ENCODE measurements around the gene AKR7A2. TPM values are rescaled to one million over a fixed set of nuclear protein-coding genes. Genes with fewer than 3 reads are reported as not detected.

Gene AKR7A2
- total and polyA plus RNA-seq, 2 experiments from 2014 or later: 20.8 to 53.6 TPM

DNA sequence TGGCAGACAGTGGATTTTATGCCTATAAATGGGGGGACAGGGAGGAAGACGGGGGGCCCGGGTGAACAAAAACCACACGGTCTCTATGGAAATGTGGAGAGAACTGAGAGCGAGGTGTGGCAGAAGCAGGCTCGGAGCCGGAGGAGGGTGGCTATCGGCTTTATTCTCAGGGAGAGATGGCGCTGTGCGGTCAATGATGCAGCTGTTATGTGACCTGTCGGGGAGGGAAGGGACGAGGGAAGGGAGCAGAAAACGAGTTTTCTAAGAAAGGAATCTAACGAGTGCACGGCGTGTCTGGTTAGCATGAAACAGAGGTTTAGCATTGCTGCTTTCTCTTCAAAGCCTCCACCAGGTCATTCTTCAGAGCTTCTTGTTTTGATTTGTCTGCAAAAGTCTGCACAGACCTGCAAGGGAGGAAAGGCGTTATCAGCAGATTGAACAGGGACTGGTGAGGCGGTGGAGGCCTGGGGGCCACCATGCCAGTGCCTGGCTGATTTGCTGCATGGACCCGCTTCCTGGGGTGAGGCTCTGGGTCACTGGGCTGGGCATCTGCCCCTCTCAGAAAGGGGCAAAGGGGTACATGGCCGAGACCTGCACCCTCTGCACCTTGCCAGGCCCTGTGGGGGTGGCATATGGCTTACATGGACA, 27.4 kb upstream of the AKR7A2 start:
- Mint-ChIP-seq H3K27ac (peak overlapping the region; percentile 82), H3K4me3 (peak overlapping the region; percentile 52; the same call in 2 of the 3 replicates), H3K4me1 (peaks cover 39% of the 10 kb centered on the region), H3K9me3 (no peaks in the 10 kb centered on the region), H3K27me3 (ENCODE audit: insufficient read depth, low read depth, poor library complexity) (peaks cover 36% of the 10 kb centered on the region), H3K36me3 (ENCODE audit: low read depth) (peaks cover 38% of the 10 kb centered on the region)
- H3K27ac ChIP-seq (ENCODE audit: low read depth): peak overlapping the region; percentile 80; the same call in 1 of the 2 replicates
- H3K4me1 ChIP-seq (ENCODE audit: insufficient read depth): peaks cover 11% of the 10 kb centered on the region
- H3F3A ChIP-seq (replicated peaks; ENCODE audit: low read depth): peaks cover 21% of the 10 kb centered on the region
- H3K4me3 ChIP-seq: peak overlapping the region; percentile 50; the same call in 1 of the 2 replicates
- TF ChIP-seq, protein P1, sequence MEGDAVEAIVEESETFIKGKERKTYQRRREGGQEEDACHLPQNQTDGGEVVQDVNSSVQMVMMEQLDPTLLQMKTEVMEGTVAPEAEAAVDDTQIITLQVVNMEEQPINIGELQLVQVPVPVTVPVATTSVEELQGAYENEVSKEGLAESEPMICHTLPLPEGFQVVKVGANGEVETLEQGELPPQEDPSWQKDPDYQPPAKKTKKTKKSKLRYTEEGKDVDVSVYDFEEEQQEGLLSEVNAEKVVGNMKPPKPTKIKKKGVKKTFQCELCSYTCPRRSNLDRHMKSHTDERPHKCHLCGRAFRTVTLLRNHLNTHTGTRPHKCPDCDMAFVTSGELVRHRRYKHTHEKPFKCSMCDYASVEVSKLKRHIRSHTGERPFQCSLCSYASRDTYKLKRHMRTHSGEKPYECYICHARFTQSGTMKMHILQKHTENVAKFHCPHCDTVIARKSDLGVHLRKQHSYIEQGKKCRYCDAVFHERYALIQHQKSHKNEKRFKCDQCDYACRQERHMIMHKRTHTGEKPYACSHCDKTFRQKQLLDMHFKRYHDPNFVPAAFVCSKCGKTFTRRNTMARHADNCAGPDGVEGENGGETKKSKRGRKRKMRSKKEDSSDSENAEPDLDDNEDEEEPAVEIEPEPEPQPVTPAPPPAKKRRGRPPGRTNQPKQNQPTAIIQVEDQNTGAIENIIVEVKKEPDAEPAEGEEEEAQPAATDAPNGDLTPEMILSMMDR (conservative IDR thresholded peaks at IDR 0.05; ENCODE audit: low read depth in 2 of 2): peak in 1 of 2 experiments; percentile 34; a peak in 2 of 4 replicates
- no peak for TF ChIP-seq ZNF114 (CRISPR knock-in tag; IDR thresholded peaks at IDR 0.05)
- peak; percentile 60 for DNase-seq (ENCODE audit: low spot score)
- no peaks in the 10 kb centered on the region for H3K79me2 ChIP-seq (replicated peaks; ENCODE audit: insufficient read depth)
- H3K36me3 ChIP-seq (ENCODE audit: insufficient read depth): no peaks in the 10 kb centered on the region; the same call in 1 of the 2 replicates
- H2AFZ ChIP-seq: no peak overlapping the region
- peak; percentile 30 for ATAC-seq
- H3K4me2 ChIP-seq: peak overlapping the region; percentile 79
- H4K20me1 ChIP-seq (replicated peaks; ENCODE audit: insufficient read depth): no peaks in the 10 kb centered on the region
- no peaks in the 10 kb centered on the region for H3K9me2 ChIP-seq (ENCODE audit: insufficient read depth)
- no peaks in the 10 kb centered on the region for H3K27me3 ChIP-seq (ENCODE audit: insufficient read depth)

DNA sequence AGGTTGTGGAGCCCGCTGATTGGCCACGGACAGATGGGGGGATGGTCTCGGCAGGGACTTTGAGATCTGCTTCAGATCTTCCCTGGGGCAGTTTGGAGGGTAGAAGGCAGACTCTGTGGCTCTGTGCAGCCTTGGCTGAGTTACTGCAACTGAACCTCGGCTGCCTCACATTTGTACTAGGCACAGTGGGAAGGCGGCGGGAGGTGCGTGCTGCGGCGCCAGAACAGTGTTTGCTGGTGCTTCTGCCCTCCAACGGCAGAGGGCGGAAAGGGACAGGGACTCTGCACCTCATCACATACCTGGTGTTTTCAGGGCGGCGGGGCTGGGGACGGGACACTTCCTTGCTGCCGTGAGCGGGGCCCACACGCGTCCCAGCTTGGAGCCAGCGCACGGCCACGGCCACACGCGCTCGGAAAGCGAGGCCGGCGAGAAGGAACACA, 26.4 kb upstream of the AKR7A2 start:
- peak; percentile 80 for ATAC-seq

More for the DNA sequence above, 26.4 kb upstream of the AKR7A2 start:
- Histone ChIP-seq H3K9me2 (ENCODE audit: insufficient read depth) (no peaks in the 10 kb centered on the region), H2AFZ (no peak overlapping the region), H3K27ac (ENCODE audit: low read depth) (peak overlapping the region; percentile 79), H3K4me1 (ENCODE audit: insufficient read depth) (peaks cover 11% of the 10 kb centered on the region), H3F3A (replicated peaks; ENCODE audit: low read depth) (peaks cover 21% of the 10 kb centered on the region), H3K79me2 (replicated peaks; ENCODE audit: insufficient read depth) (no peaks in the 10 kb centered on the region), H3K4me3 (peak overlapping the region; percentile 50), H3K4me2 (peak overlapping the region; percentile 79), H3K36me3 (ENCODE audit: insufficient read depth) (no peaks in the 10 kb centered on the region), H4K20me1 (replicated peaks; ENCODE audit: insufficient read depth) (no peaks in the 10 kb centered on the region), H3K27me3 (ENCODE audit: insufficient read depth) (no peaks in the 10 kb centered on the region)
- Mint-ChIP-seq H3K4me3 (peak overlapping the region; percentile 63), H3K4me1 (peaks cover 39% of the 10 kb centered on the region), H3K9me3 (no peaks in the 10 kb centered on the region), H3K27me3 (ENCODE audit: insufficient read depth, low read depth, poor library complexity) (peaks cover 36% of the 10 kb centered on the region), H3K36me3 (ENCODE audit: low read depth) (peaks cover 33% of the 10 kb centered on the region), H3K27ac (peak overlapping the region; percentile 99)
- TF ChIP-seq ZNF114 (CRISPR knock-in tag; IDR thresholded peaks at IDR 0.05) (no peak), CREB1 (CRISPR knock-in tag; IDR thresholded peaks at IDR 0.05; ENCODE audit: low read depth) (peak; percentile 51), POLR2AphosphoS5 (IDR thresholded peaks at IDR 0.05; ENCODE audit: low read depth) (peak; percentile 39)
- TF ChIP-seq, protein P1 (conservative IDR thresholded peaks at IDR 0.05; ENCODE audit: low read depth in 2 of 2): peak; percentile 65 to 81
- TF ChIP-seq, protein P2, sequence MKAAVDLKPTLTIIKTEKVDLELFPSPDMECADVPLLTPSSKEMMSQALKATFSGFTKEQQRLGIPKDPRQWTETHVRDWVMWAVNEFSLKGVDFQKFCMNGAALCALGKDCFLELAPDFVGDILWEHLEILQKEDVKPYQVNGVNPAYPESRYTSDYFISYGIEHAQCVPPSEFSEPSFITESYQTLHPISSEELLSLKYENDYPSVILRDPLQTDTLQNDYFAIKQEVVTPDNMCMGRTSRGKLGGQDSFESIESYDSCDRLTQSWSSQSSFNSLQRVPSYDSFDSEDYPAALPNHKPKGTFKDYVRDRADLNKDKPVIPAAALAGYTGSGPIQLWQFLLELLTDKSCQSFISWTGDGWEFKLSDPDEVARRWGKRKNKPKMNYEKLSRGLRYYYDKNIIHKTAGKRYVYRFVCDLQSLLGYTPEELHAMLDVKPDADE (IDR thresholded peaks at IDR 0.05): no peak
- peak; percentile 91 for DNase-seq (ENCODE audit: low spot score)
